AG10803 (cell line): ENCODE data around the gene COA1.

ENCODE experiments used
- DNase-seq: peaks from one replicate; pipeline ENCODE4 v3.0.0; 2010; ENCODE audit warnings: low read depth
- H3K4me3 ChIP-seq: 2 replicates; pipeline ENCODE4 v1.5.1; 2011; ENCODE audit warnings: mild to moderate bottlenecking, low read length, control low read depth
- CTCF ChIP-seq: conservative IDR thresholded peaks from 2 replicates; pipeline ENCODE4 v1.5.1; 2011; ENCODE audit warnings: mild to moderate bottlenecking, low read length, control low read depth, inconsistent platforms

The COA1 gene

DNA sequence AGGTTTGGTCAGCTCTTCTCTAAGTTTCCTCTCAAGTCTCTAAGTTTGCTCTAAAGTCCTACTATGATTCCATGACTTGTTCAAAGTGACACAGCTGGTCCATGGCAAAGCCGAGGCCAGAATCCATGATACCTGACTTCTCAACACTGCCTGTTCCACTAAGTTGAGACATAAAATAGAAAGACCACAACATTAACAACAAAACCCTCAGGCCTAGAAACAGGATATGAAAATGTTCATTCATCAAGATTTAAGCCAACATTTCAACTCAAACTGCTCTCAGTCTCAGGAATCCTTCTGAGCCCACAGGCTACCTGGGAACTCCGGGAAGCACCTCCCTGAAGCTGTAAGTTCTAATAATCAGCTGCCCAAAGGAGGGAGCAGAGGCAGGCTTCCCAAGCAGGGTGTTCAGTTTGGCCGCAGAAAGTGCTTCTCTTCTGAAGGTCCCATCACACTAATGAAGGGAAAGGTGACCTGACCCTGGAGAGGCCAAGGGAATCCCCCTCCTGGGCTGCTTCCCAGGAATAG is 83.6 kb downstream of the COA1 start:
- no peak for DNase-seq
- TF ChIP-seq CTCF, result no peak
- no peak overlapping the region for H3K4me3 ChIP-seq

- no peak for TF ChIP-seq CTCF
- no peak for DNase-seq
- H3K4me3 ChIP-seq, result no peak overlapping the region
Observed at GRCh38 chr7:43643846-43644245, 85.5 kb downstream of the COA1 start.

DNA sequence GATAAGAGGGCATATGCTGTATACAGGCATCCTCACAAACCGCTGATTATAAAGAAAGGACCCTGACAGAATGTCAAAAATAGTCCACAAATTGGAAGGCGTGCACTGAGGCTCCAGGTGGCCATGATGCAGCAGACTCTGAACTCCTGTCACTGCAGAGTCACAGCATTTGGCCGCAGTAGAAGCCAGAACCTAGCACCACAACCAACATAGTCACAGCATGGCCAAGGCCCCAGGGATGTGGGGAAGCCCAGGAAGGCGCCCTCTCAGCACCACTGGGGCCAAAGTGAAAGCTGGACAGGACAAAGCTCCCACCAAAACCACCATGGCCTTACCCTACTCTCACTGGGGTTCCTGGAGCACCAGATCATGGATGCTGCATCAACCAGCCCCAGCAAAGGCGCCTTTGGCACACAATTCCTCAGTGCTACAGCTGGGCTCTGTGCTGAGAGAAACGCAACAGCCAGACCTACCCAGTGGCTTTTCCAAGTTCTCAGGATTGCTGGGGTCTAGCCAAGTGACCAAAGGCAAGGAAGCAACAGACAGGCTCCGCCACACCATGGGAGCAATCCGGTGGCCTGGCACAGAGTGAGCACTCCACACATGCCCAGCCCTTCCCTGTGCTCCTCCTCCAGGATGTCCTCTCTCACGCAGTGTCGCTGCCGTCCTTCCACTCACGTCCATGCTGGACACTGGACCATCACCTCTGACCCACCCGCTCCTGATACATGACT is 86.3 kb downstream of the COA1 start:
- H3K4me3 ChIP-seq, result no peak overlapping the region
- no peak for TF ChIP-seq CTCF
- DNase-seq, result no peak

DNA sequence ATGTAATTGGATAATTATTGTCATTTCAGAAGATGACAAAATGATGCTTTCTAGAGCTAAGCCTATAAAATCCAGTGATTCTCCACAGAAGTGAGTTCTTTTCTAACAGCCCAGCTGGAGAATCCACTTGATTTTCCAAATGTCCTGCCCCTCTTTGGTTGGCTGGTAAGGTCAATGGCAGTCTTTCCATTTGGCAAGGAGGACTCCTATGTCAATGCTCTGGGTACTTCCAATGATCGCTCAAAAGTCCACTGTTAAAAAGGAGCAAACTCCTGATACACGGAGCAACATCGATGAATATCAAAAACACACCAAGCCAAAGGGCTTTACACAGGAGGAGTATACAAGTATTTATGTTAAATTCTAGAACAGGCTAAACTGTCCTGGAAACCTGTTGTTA is 88.6 kb downstream of the COA1 start:
- no peak for DNase-seq
- no peak for TF ChIP-seq CTCF
- H3K4me3 ChIP-seq, result no peak overlapping the region

DNA sequence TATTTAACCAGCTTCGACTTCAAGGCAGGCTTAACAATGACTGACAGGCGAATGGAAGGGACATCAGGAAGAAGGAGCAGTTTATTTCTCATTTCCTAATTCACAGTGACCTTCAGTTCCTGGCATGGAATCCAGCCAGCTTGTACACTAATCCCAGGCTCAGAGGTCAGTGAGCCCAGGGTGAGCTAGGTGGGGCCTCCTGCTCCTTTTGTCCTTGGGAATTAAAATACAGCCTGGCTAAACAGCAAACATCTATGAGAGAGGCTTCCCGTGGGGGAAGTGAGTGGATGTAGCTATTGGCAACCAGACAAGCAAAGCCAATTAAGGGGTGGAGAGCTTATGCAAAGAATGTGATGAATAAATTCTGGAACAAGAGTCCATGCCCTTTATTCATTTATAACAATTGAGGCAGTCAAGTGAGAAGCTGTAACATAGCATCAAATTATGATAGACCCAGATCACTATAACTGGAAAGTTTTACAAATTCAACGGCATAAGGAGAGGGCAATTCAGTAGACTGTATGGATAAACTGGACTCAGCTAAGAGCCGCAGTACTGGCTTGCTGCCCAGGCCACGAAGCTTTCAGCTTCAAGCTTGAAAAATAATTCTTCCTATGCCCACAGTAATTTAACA is 89.3 kb downstream of the COA1 start:
- H3K4me3 ChIP-seq, result no peak overlapping the region
- DNase-seq, result peak; percentile 86
- no peak for TF ChIP-seq CTCF

DNA sequence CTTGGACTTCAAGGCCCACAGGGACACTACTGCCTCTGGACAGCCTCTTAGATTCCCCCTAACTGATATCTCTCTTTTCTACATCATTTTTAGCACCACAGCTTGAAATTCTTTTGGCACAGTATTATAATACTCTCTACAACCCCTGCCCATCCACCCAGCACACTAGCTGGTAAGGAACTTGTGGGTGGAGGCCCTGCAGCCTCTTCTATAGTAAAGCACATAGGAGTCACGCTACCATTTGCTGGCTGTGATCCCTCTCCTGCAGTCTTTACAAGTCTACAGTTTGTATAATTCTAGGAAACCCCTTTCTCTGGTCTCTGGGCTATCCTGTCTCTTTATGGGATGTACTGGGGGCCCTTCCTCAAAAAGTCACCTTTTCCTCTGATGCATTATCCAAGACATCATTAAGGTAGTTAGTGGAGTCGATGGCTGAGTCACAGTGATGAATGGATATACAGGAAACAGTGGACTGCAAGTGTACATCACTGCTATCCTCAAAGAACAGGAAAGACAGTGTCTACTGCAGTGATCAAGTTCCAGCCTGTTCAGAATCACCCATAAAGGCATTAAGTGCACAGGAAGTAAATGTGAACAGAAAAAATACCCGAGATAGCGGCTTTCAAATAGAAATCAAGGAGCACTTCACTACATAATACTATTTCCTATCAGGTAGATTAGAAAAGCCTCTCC is 92.1 kb downstream of the COA1 start:
- DNase-seq, result no peak
- H3K4me3 ChIP-seq, result no peak overlapping the region
- no peak for TF ChIP-seq CTCF

GRCh38 chr7:43636093-43636492 is 93.2 kb downstream of the COA1 start:
- no peak for DNase-seq
- no peak for TF ChIP-seq CTCF

More at GRCh38 chr7:43636093-43636492, 93.2 kb downstream of the COA1 start:
- H3K4me3 ChIP-seq, result no peak overlapping the region
